Measurements from ENCODE around the gene METAP1D. TPM values are rescaled to one million over a fixed set of nuclear protein-coding genes. Genes with fewer than 3 reads are reported as not detected.
"Not testable (repeated sequence)": the region's sequence is repeated elsewhere in the genome, so short reads cannot be mapped to it uniquely, and the experiment has no call there.

The METAP1D gene
- total and polyA plus RNA-seq, 2 experiments from 2014 or later, result 4.0 to 12.0 TPM

DNA sequence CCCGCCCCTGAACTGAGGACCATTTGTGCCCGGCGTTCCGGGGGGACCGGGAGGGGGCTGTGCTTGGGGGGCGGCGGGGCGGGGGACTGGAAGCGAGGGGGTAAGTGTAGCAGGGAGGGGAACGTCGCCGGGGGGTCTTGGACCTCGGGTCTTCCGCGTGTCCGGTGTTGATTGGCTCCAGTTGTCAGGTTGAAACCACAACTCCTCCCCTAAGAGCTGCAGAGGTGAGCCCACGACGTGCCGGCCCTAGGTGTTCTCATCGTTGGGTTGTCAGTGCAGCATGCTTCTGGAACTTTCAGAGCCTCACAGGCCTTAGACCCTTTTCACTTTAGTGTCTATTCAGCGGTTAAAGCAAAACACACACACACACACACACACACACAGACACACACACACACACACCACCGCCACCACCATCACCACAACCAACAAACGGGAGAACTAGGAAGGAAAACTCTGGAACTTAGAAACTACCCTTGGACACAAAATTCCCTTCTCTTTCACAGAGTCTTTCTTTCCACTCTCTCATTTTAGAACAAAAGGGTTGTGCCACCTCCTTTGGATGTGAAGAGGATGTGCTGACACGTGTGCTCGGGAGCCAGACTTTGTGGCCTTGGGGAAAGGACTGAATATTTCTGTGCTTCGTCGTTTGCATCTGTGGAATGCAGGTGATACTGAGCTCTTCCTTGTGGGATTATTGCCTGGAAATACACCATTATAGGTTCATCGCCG, 109.7 kb downstream of the METAP1D start:
- H3K4me3 ChIP-seq, result no peak overlapping the region
- H3K27me3 ChIP-seq, result peaks cover 75% of the 10 kb centered on the region
- TF ChIP-seq CTCF (IDR thresholded peaks at IDR 0.05; ENCODE audit: low read depth, low read length), result no peak
- H3K4me1 ChIP-seq (ENCODE audit: low read depth), result no peaks in the 10 kb centered on the region
- H3K27ac ChIP-seq, result no peak overlapping the region
- DNase-seq (ENCODE audit: low read depth in 1 of 2, low spot score in 1 of 2), result no peak
- no peaks in the 10 kb centered on the region for H3K36me3 ChIP-seq
- H3K9me3 ChIP-seq (ENCODE audit: low read depth), result no peaks in the 10 kb centered on the region

- no peaks in the 10 kb centered on the region for H3K9me3 ChIP-seq (ENCODE audit: low read depth)
- H3K36me3 ChIP-seq, result no peaks in the 10 kb centered on the region
- no peak overlapping the region for H3K27ac ChIP-seq
- H3K4me3 ChIP-seq, result no peak overlapping the region
- H3K27me3 ChIP-seq, result peaks cover 68% of the 10 kb centered on the region
- no peak for DNase-seq (ENCODE audit: low read depth in 1 of 2, low spot score in 1 of 2)
- TF ChIP-seq CTCF (IDR thresholded peaks at IDR 0.05; ENCODE audit: low read depth, low read length), result no peak
- no peaks in the 10 kb centered on the region for H3K4me1 ChIP-seq (ENCODE audit: low read depth)
Observed at GRCh38 chr2:172109988-172110811, 110.4 kb downstream of the METAP1D start.

GRCh38 chr2:172113617-172114016, 113.9 kb downstream of the METAP1D start:
- Histone ChIP-seq H3K9me3 (ENCODE audit: low read depth) (no peaks in the 10 kb centered on the region), H3K4me3 (no peak overlapping the region), H3K4me1 (ENCODE audit: low read depth) (no peaks in the 10 kb centered on the region), H3K36me3 (no peaks in the 10 kb centered on the region), H3K27ac (no peak overlapping the region), H3K27me3 (peaks cover 33% of the 10 kb centered on the region)
- peak in 1 of 2 donors; percentile 65 for DNase-seq (ENCODE audit: low read depth in 1 of 2, low spot score in 1 of 2)
- no peak for TF ChIP-seq CTCF (IDR thresholded peaks at IDR 0.05; ENCODE audit: low read depth, low read length)

DNA sequence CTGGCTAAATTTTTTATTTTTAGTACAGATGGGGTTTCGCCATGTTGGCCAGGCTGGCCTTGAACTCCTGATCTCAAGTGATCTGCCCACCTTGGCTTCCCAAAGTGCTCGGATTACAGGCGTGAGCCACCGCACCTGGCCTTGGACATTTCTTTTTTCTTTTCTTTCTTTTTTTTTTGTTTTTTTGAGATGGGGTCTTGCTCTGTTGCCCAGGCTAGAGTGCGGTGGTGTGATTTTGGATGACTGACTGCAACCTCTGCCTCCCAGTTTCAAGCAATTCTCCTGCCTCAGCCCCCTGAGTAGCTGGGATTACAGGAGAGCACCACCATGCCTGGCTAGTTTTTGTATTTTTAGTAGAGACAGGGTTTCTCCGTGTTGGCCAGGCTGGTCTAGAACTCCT, 114.4 kb downstream of the METAP1D start:
- H3K27ac ChIP-seq; H3K9me3 ChIP-seq (ENCODE audit: low read depth); H3K36me3 ChIP-seq; DNase-seq (ENCODE audit: low read depth in 1 of 2, low spot score in 1 of 2); H3K4me3 ChIP-seq; H3K4me1 ChIP-seq (ENCODE audit: low read depth): not testable (repeated sequence)
- peaks cover 30% of the 10 kb centered on the region for H3K27me3 ChIP-seq

GRCh38 chr2:172114579-172114978, 114.8 kb downstream of the METAP1D start:
- no peak overlapping the region for H3K4me3 ChIP-seq
- peaks cover 30% of the 10 kb centered on the region for H3K27me3 ChIP-seq
- no peak for DNase-seq (ENCODE audit: low read depth in 1 of 2, low spot score in 1 of 2)
- no peak for TF ChIP-seq CTCF (IDR thresholded peaks at IDR 0.05; ENCODE audit: low read depth, low read length)
- no peaks in the 10 kb centered on the region for H3K36me3 ChIP-seq
- H3K27ac ChIP-seq, result no peak overlapping the region
- H3K9me3 ChIP-seq (ENCODE audit: low read depth), result no peaks in the 10 kb centered on the region
- H3K4me1 ChIP-seq (ENCODE audit: low read depth), result no peaks in the 10 kb centered on the region

DNA sequence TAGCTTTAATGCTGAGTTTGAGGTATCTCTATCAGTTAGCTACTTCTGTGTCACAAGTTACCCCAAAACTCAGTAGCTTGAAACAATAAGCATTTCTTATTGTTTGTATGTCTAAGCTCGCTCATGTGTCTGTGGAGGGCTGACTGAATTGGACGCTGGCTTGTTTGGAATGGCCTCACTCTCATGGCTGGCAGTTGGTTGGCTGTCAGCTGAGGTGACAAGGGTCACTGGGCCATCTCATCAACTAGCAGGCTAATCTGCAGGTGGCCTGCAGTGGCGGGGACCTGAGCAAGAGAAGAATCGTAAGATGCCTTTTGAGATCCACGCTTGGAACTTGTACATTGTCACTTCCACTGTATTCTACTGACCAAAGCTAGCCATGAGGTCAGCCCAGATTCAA, 116.4 kb downstream of the METAP1D start:
- H3K4me1 ChIP-seq (ENCODE audit: low read depth), result no peaks in the 10 kb centered on the region
- no peak for TF ChIP-seq CTCF (IDR thresholded peaks at IDR 0.05; ENCODE audit: low read depth, low read length)
- no peak overlapping the region for H3K4me3 ChIP-seq
- no peak overlapping the region for H3K27ac ChIP-seq
- no peak for DNase-seq (ENCODE audit: low read depth in 1 of 2, low spot score in 1 of 2)
- H3K27me3 ChIP-seq, result peaks cover 28% of the 10 kb centered on the region
- H3K9me3 ChIP-seq (ENCODE audit: low read depth), result no peaks in the 10 kb centered on the region
- H3K36me3 ChIP-seq, result no peaks in the 10 kb centered on the region
